ENCODE data around the gene ASIP. TPM values are rescaled to one million over a fixed set of nuclear protein-coding genes. Genes with fewer than 3 reads are reported as not detected.

ASIP gene
- not detected for total RNA-seq

GRCh38 chr20:34240693-34241615 is at the start of gene ASIP:
ASIP (plus strand) TSS chr20:34241423; CDS start chr20:34260375, 18,952 bp downstream.

GRCh38 chr20:34302723-34303533 is 61.7 kb downstream of the ASIP start, which contains the start of gene AHCY:
AHCY (minus strand) TSS chr20:34303355; CDS start chr20:34303270, 85 bp downstream.

Other genes starting within 250 kb of the ASIP start
- 100 to 1,000 TPM; 195 to 204 TPM for gene RALY, start 247.5 kb upstream of the ASIP start, total RNA-seq
- 10 to 100 TPM; 83.1 to 83.7 TPM for gene EIF2S2, start 129.2 kb upstream of the ASIP start, total RNA-seq
- gene AHCY, start 61.9 kb downstream of the ASIP start, total RNA-seq: 10 to 100 TPM; 61.5 to 61.7 TPM
- gene ITCH, start 121.8 kb downstream of the ASIP start, total RNA-seq: 10 to 100 TPM; 47.3 to 51.5 TPM

All from activated naive CD4-positive, alpha-beta T cell treated with anti-CD3 and anti-CD28 coated beads, Interleukin-2, amount 10 ng/mL, durations not matched to agents 5 hours and 36 hours (primary cell).